Fibroblast of skin of left biceps (primary cell): Measurements from ENCODE around the gene NFE2L2.
"Not testable (repeated sequence)": the region's sequence is repeated elsewhere in the genome, so short reads cannot be mapped to it uniquely, and the experiment has no call there.

Experiments used
- DNase-seq, 2 experiments: peaks; one replicate each; pipeline ENCODE4 v3.0.0-alpha.2; 2013; ENCODE audit warnings: low read depth in 2 of 2

NFE2L2 gene

GRCh38 chr2:177257471-177257870, 7.1 kb downstream of the NFE2L2 start:
- DNase-seq, result no peak

GRCh38 chr2:177256695-177257094, 7.8 kb downstream of the NFE2L2 start:
- DNase-seq, result no peak

- DNase-seq, result no peak
Measured at GRCh38 chr2:177256026-177256425, 8.5 kb downstream of the NFE2L2 start.

- no peak for DNase-seq
Measured at GRCh38 chr2:177255227-177255601, 9.3 kb downstream of the NFE2L2 start.

GRCh38 chr2:177254433-177255226, 9.9 kb downstream of the NFE2L2 start:
- no peak for DNase-seq

- DNase-seq, result no peak
Measured at GRCh38 chr2:177253704-177254103, 10.8 kb downstream of the NFE2L2 start.

- DNase-seq, result no peak
Measured at GRCh38 chr2:177252808-177253531, 11.6 kb downstream of the NFE2L2 start.

GRCh38 chr2:177251165-177251542, 13.4 kb downstream of the NFE2L2 start:
- no peak for DNase-seq

GRCh38 chr2:177250461-177250860, 14.1 kb downstream of the NFE2L2 start:
- no peak for DNase-seq

GRCh38 chr2:177249038-177249437, 15.5 kb downstream of the NFE2L2 start:
- DNase-seq, result no peak

- DNase-seq, result no peak
Measured at GRCh38 chr2:177247693-177248262, 16.7 kb downstream of the NFE2L2 start.

- not testable (repeated sequence) for DNase-seq
Measured at GRCh38 chr2:177246523-177247030, 17.9 kb downstream of the NFE2L2 start.

GRCh38 chr2:177246000-177246399, 18.5 kb downstream of the NFE2L2 start:
- DNase-seq, result no peak

- peak in 1 of 2 experiments; percentile 44 for DNase-seq
Measured at GRCh38 chr2:177245010-177245422, 19.5 kb downstream of the NFE2L2 start.

GRCh38 chr2:177244244-177244771, 20.2 kb downstream of the NFE2L2 start:
- DNase-seq, result no peak

- DNase-seq, result no peak
Measured at GRCh38 chr2:177243476-177243875, 21.1 kb downstream of the NFE2L2 start.

- DNase-seq, result no peak
Measured at GRCh38 chr2:177243073-177243472, 21.5 kb downstream of the NFE2L2 start.

- DNase-seq, result peak; percentile 91
Measured at GRCh38 chr2:177242121-177242987, 22.2 kb downstream of the NFE2L2 start.

- no peak for DNase-seq
Measured at GRCh38 chr2:177241711-177242120, 22.8 kb downstream of the NFE2L2 start.

- no peak for DNase-seq
Measured at GRCh38 chr2:177239932-177240630, 24.4 kb downstream of the NFE2L2 start.

- DNase-seq, result no peak
Measured at GRCh38 chr2:177239053-177239452, 25.5 kb downstream of the NFE2L2 start.
